Kidney glomerular epithelial cell (primary cell): ENCODE data around the gene BICRAL.
A peak's percentile ranks its signal among the peaks of the same experiment; 100 is the strongest.

Experiments
- DNase-seq: peaks from one replicate; lab custom pipeline; 2025; lab: John Stamatoyannopoulos, UW

BICRAL gene

GRCh38 chr6:42781796-42782688 lies at the start of gene BICRAL:
BICRAL (plus strand) TSS chr6:42782052; CDS start chr6:42822023, 39,971 bp downstream.
- DNase-seq, result peak; percentile 61

- DNase-seq, result peak; percentile 84
These were observed 47.9 kb upstream of the BICRAL start for GRCh38 chr6:42733867-42734481.

GRCh38 chr6:42735976-42736375 lies 45.9 kb upstream of the BICRAL start:
- peak; percentile 69 for DNase-seq

- DNase-seq, result peak; percentile 13
These were observed 41.1 kb upstream of the BICRAL start for GRCh38 chr6:42740725-42741124.

GRCh38 chr6:42742116-42742894 lies 39.5 kb upstream of the BICRAL start:
- DNase-seq, result peak; percentile 78

- no peak for DNase-seq
These were observed 37.4 kb upstream of the BICRAL start for GRCh38 chr6:42744351-42744893.

GRCh38 chr6:42745083-42745639 lies 36.7 kb upstream of the BICRAL start:
- no peak for DNase-seq

- peak; percentile 100 for DNase-seq
These were observed 36.0 kb upstream of the BICRAL start, which contains the start of gene TBCC for GRCh38 chr6:42745640-42746462. TBCC (minus strand) TSS chr6:42746103; CDS start chr6:42746073, 30 bp downstream.

GRCh38 chr6:42746463-42747391 lies 35.1 kb upstream of the BICRAL start:
- peak; percentile 70 for DNase-seq

- no peak for DNase-seq
These were observed 33.5 kb upstream of the BICRAL start for GRCh38 chr6:42748203-42748898.

- DNase-seq, result no peak
These were observed 30.8 kb upstream of the BICRAL start for GRCh38 chr6:42751055-42751454.

GRCh38 chr6:42754759-42755158 lies 27.1 kb upstream of the BICRAL start:
- no peak for DNase-seq

- DNase-seq, result no peak
These were observed 25.1 kb upstream of the BICRAL start for GRCh38 chr6:42756722-42757121.

- no peak for DNase-seq
These were observed 23.0 kb upstream of the BICRAL start for GRCh38 chr6:42758756-42759430.

GRCh38 chr6:42761287-42762067 lies 20.4 kb upstream of the BICRAL start:
- no peak for DNase-seq

GRCh38 chr6:42762426-42762859 lies 19.4 kb upstream of the BICRAL start:
- DNase-seq, result no peak

- DNase-seq, result no peak
These were observed 18.9 kb upstream of the BICRAL start for GRCh38 chr6:42762950-42763349.
